ENCODE data around the gene TAB3. TPM values are rescaled to one million over a fixed set of nuclear protein-coding genes. Genes with fewer than 3 reads are reported as not detected.

TAB3 gene
- total and polyA plus RNA-seq, 9 of the 15 experiments (the other 6 are each of a cell fraction or from before 2014, with no cell fraction given) = 2.4 to 31.1 (median 15.5) TPM

- CTCF ChIA-PET (ENCODE audit: low intra/inter-chr PET ratio) = no interaction called here
- WGBS (ENCODE audit: insufficient coverage, low coverage, missing lambda C conversion rate) = 0% methylated on average over 1 of the region's 2 CpGs
- H3K9ac ChIP-seq (ENCODE audit: insufficient read depth in 1 of 2, low read depth in 2 of 2, low read length in 2 of 2) = no peak overlapping the region
- H3K4me3 ChIP-seq = no peak overlapping the region
- no peaks in the 10 kb centered on the region for H3K27me3 ChIP-seq (ENCODE audit: control insufficient read depth in 2 of 2, insufficient read depth in 2 of 2, low read length in 2 of 2)
- no peaks in the 10 kb centered on the region for H3K9me1 ChIP-seq (ENCODE audit: control insufficient read depth, insufficient read depth, low read length)
- in situ Hi-C loops (cut with MboI) (no loop called here), intact Hi-C loops (cut with micrococcal nuclease) (no loop called here)
- H4K20me1 ChIP-seq (replicated peaks; ENCODE audit: control insufficient read depth, insufficient read depth, low read length) = no peaks in the 10 kb centered on the region
- no peak overlapping the region for H2AFZ ChIP-seq (ENCODE audit: low read depth, low read length)
- H3K27ac ChIP-seq (ENCODE audit: extremely low read depth, low read depth, low read length) = no peak overlapping the region
- H3K79me2 ChIP-seq (ENCODE audit: control insufficient read depth, insufficient read depth, low read length) = no peaks in the 10 kb centered on the region
- H3K4me1 ChIP-seq (replicated peaks in 1 of 2; ENCODE audit: control insufficient read depth in 2 of 2, insufficient read depth in 2 of 2, low read length in 2 of 2) = no peaks in the 10 kb centered on the region
- POLR2A ChIA-PET = interaction anchor here (0.8 kb wide), 1 partner anchor 12 kb away, joined by 3 read pairs; no protein-coding TSS in a partner anchor
- DNase-seq (ENCODE audit: extremely low read depth in 1 of 4, low spot score in 3 of 4) (no peak), FAIRE-seq (no peak), ATAC-seq (no peak)
- no peak for TF ChIP-seq HLTF (IDR thresholded peaks at IDR 0.05)
- TF ChIP-seq CBX5 (IDR thresholded peaks at IDR 0.05; ENCODE audit: borderline replicate concordance, low read depth) = no peak
- no peak for TF ChIP-seq TCF3 (CRISPR knock-in tag; IDR thresholded peaks at IDR 0.05)
- no peak for TF ChIP-seq RBBP5 (IDR thresholded peaks at IDR 0.05; ENCODE audit: borderline replicate concordance, insufficient read depth, low read length, poor library complexity, severe bottlenecking)
- TF ChIP-seq NR2C1 (IDR thresholded peaks at IDR 0.05) = no peak
- no peak for TF ChIP-seq NR2C1 (tag; IDR thresholded peaks at IDR 0.05)
- TF ChIP-seq SFPQ (IDR thresholded peaks at IDR 0.05; ENCODE audit: low read depth, low read length) = no peak
- no peak for TF ChIP-seq KLF13 (tag; IDR thresholded peaks at IDR 0.05; ENCODE audit: borderline replicate concordance, low read depth)
- no peak for TF ChIP-seq EGR1 (conservative IDR thresholded peaks at IDR 0.05)
- no peak for TF ChIP-seq NCOA2 (IDR thresholded peaks at IDR 0.05; ENCODE audit: partially characterized antibody in 2 of 2)
- TF ChIP-seq POLR2G (IDR thresholded peaks at IDR 0.05; ENCODE audit: low read depth, low read length) = no peak
- no peak for TF ChIP-seq MAZ (CRISPR knock-in tag; conservative IDR thresholded peaks at IDR 0.05 in 1 of 2, IDR thresholded peaks at IDR 0.05 in 1 of 2)
- TF ChIP-seq XRCC4 (IDR thresholded peaks at IDR 0.05; ENCODE audit: extremely low read depth, insufficient read depth, insufficient read length) = no peak
- TF ChIP-seq ZNF274 (IDR thresholded peaks at IDR 0.05; ENCODE audit: borderline replicate concordance, low read depth, low read length) = no peak
- no peak for TF ChIP-seq NFIC (IDR thresholded peaks at IDR 0.05)
- no peak for TF ChIP-seq ZNF12 (CRISPR knock-in tag; IDR thresholded peaks at IDR 0.05)
- TF ChIP-seq, protein P1, sequence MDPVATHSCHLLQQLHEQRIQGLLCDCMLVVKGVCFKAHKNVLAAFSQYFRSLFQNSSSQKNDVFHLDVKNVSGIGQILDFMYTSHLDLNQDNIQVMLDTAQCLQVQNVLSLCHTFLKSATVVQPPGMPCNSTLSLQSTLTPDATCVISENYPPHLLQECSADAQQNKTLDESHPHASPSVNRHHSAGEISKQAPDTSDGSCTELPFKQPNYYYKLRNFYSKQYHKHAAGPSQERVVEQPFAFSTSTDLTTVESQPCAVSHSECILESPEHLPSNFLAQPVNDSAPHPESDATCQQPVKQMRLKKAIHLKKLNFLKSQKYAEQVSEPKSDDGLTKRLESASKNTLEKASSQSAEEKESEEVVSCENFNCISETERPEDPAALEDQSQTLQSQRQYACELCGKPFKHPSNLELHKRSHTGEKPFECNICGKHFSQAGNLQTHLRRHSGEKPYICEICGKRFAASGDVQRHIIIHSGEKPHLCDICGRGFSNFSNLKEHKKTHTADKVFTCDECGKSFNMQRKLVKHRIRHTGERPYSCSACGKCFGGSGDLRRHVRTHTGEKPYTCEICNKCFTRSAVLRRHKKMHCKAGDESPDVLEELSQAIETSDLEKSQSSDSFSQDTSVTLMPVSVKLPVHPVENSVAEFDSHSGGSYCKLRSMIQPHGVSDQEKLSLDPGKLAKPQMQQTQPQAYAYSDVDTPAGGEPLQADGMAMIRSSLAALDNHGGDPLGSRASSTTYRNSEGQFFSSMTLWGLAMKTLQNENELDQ (CRISPR knock-in tag; IDR thresholded peaks at IDR 0.05; ENCODE audit: borderline replicate concordance) = no peak
- no TSS peak for BruUV-seq (replicated peaks)
- H3K9me3 ChIP-seq (replicated peaks; ENCODE audit: control insufficient read depth, insufficient read depth, low read depth, low read length) = no peaks in the 10 kb centered on the region
- H3K4me2 ChIP-seq (ENCODE audit: insufficient read depth, low read length) = no peak overlapping the region
- H3K36me3 ChIP-seq (ENCODE audit: control insufficient read depth, insufficient read depth, low read length) = no peaks in the 10 kb centered on the region
Measured at GRCh38 chrX:30799327-30799726, 89.7 kb downstream of the TAB3 start.
